Measurements from ENCODE around the gene TNFRSF18.

Gene TNFRSF18

DNA sequence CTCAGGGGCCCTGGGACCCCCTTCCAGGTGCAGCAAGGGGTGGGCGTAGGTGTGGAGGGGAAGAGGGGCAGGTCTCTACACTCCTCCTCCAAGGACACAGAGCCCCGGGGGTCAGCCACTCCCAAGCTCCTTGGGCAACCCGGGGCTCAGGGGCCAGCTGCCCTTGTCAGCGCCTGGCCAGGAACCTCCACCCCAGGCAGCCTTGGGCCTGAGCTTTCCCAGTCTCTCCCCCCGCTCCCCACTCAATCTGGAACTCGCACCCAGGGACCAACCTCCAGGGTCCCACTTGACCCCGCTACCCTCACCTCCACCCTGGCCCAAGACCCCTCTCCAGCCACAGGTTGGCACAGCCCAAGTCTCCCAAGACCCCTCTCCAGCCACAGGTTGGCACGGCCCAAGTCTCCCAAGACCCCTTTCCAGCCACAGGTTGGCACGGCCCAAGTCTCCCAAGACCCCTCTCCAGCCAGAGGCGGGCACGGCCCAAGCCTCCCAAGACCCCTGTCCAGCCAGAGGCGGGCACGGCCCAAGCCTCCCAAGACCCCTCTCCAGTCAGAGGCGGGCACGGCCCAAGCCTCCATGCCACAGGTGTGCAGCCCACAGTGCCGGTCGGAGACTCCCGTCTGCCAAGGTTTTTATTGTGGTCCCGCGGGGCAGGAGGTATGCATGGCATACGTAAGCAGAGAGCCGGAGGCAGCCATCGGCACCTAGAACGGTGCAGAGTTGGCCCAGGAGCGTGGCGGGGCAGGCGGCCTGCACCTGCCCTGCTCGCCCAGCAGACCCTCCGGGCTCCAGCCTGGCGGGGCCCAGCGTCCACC is 4.5 kb upstream of the TNFRSF18 start:
- no peak for DNase-seq

DNA sequence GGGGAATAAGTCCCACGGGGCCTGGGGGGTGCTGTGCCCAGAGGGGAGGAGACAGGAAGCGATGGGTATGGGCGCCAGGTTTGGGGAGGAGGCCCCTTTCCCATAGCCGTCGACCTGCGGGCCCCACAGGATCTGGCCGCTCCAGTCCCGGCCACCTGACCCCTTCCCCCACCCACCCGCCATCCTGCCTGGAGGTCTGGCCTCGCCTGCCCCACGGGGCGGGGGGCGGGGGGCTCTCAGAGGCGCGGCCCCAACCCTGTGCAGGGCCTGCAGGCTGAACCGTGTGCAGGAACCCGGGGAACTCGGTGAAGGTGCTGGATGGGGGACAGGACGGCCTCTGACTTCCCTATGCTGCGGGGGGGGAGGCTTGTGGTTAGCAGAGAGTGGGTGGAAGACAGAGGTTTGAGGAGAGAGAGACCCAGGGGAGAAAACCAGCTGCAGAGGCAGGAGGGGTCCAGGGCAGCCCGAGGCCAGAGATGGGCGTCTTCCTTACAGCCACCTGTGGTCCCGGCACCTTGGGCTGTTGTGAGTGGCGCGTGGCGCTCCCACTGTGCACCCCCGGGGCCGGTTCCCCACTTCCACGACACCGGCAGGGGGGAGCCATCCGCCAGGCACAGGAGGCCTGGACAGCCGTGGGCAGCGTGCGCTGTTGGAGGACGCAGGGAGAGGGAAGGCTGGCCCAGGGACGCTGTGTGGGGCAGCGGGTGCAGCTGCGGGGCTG is 2.5 kb upstream of the TNFRSF18 start:
- DNase-seq, result no peak

DNA sequence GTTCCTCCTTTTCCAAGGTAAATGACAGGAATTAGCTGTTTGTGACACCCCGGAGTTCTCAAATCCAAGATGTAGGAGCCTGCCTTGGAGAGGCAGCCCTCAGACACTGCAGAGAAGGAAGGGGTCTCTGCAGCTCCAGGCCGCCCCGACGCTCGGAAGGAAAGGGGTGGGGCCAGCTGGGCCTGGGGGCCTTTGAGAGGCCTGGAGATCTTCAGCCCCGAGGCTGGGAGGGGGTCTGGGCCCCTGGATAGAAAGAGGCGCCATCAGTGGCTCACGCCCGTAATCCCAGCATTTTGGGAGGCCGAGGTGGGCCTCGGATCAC is 1.1 kb upstream of the TNFRSF18 start:
- DNase-seq, result no peak

DNA sequence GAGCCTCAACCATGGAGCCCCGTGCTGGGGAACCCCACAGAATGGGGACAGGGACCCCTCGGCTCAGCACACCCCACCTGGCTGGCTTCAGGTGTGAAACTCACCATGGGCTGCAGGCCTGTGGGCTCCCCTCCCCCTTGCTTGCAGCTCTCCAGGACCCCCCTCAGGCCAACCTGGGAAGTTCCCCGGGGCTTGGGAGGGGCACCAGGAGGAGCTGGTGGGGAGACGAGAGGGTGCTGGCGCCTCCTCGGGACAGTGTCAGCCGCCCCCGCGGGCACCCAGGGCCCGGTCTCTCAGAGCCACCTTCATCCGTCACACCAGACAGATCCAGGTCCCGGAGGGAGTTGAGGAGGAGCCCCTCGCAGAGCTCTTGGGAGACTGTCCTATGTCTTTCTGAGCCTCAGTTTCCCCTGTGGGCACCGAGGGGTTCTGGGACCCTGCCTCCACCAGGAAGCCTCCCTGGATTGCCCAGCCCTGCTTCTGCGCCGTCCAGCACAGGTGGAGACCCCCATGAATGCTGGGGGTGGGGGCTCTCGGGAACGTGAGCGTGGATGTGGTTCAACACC is 657 bp upstream of the TNFRSF18 start:
- no peak for DNase-seq

DNA sequence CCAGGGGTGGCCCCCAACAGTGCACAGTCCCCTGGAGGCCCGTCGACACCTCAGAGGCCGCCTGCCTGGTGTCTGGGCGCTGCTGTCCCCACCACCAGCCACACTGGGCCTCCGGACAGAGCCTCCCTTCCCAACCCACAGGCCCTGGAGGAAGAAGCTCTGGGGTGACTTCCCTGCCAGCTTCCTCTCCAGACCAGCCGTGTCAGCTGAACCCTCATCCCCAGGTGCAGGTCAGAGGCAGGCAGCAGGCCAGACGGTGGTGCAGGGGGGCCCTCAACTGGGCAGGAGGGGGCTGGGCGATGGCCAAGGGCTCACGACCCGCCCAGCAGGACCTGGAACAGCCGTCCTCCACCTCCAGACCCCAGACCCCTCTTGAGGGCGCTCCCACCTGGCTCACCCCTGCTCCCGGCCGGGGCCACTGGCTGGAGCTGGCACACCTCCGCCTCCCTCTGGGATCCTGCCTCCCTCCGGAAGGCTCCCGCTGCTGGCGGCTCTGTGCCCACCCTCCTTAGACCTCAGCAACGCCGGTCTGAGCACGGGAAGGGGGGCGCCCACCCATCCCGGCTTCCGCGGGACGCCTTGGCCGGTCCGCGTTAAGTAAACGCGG is 520 bp downstream of the TNFRSF18 start:
- no peak for DNase-seq

DNA sequence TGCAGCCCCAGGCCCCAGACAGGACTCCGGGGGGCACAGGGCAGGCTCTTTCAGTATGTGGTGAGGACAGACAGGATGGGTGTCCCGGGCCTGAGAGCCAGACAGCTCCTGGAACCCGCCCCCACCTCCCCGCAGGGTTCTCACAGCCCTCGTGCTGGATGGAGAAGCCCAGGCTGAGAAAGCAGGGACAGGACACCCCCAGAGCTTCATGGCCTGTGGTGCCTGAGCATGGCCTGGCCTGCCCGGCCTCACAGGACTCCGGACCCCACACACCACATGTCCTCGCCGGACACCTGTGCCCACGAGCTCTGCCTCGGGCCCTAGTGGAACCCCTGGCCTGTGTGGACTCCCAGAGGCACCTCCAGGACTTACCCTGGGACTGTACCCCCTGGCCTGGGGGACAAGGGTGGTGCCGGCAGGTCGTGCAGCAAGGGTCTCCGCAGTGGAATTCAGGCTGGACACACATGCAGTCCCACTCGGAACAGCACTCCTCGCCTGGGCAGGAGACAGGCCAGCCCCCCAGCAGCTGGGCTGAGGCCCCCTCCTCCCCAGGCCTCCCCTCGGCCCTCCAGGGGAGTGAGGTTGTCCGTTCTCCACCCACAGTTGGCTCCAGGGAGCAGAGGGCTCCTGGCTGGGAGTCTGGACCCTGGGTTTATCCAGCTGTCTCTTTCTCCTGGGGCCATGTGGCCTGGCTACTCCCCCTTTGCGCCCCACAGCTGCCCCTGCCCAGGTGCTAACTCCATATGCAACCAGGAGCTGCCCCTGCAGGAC is 1.2 kb downstream of the TNFRSF18 start:
- DNase-seq, result no peak

DNA sequence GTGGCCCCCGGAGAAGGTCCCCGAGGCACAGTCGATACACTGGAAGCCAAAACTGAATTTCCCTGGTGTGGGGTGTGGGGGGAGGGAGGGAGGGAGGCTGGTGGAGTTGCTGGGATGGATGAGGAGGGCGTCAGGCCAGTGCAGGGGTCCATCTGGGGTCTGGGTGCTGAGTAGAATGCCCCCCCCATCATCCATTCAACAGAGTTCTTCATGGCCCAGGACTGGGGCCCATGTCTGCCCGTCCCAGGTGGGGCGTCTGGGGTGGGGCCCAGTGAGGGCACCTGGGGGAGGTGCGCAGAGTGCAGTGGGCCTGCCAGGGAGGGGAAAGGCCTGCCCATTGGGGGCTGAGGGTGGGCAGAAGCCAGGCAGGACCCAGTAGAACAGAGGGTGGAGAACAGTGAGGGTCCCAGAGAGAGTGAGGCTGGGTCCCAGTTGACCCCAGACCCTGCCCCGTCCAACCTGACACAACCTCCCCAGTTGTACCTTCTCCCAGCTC is 1.9 kb downstream of the TNFRSF18 start:
- DNase-seq, result no peak

DNA sequence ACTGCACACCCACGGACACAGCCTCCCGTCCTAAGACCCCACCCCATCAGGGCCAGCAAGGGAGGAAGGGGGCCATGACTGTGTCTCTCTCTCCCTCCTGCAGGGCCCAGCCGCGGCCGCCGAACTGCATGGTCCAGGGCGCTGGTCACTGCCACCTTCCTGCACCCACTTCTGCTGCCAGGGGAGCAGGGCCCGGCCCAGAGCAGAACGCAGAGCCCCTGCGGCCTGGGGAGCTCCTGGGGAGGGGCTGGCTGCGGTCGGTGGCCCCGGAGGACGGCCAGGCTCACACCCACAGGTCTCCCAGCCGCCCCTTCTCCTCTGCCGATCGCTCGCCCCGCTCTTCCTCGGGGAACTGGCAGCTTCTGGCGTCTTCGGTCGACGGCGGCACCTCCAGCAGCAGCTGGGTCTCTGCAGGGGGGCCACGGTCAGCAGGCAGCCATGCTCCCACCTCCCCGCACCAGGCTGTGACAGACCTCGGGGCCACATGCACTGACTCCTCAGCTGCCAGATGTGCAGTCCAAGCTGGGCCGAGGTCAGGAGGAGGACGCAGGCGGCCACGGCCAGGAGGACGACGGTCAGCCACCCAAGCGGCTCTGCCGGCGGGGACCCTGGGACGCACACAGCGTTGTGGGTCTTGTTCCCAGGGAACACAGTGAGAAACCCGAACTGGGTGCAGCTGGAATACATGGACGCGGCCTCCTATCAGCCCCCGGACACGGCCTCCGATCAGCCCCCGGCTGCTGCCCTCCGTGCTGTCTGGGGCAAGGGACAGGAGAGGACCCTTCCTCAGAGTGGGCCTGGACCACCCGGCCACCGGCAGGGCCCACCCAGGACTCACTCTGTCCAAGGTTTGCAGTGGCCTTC is 2.6 kb downstream of the TNFRSF18 start:
- no peak for DNase-seq

DNA sequence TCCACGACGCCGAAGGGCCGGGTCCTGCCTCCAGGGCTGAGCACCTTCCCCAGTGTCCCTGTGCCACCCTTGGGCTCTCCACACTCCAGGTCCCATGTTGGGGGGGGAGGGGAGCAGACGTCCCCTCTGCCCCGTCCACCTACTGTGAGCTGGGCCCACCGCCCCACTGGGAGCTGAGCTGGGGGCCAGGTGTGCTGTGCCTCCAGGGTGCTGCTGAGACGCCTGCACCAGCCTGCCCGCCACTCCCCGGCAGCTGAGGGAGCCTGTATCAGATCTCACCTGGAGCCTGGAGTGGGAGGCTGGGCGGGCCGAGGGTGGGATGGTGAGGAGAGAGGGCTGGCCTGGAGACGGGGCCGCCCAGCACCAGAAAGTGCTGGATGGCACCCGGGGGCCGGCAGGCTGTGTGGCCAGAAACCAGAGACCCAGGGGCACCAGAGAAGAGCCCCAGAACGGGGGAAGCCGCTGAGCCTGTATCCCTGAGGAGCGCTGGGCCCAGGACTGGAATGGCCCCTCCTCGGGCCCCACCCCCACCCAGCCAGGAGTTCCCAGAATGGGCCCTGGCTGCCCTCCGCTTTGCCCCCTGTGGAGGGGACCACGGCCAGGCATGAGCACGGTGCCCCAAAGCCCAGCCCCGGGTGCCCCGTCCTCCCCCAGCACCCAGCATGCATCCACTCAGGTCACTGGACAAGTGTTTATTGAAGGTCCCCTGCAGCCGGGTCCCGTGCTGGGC is 3.4 kb downstream of the TNFRSF18 start:
- no peak for DNase-seq

DNA sequence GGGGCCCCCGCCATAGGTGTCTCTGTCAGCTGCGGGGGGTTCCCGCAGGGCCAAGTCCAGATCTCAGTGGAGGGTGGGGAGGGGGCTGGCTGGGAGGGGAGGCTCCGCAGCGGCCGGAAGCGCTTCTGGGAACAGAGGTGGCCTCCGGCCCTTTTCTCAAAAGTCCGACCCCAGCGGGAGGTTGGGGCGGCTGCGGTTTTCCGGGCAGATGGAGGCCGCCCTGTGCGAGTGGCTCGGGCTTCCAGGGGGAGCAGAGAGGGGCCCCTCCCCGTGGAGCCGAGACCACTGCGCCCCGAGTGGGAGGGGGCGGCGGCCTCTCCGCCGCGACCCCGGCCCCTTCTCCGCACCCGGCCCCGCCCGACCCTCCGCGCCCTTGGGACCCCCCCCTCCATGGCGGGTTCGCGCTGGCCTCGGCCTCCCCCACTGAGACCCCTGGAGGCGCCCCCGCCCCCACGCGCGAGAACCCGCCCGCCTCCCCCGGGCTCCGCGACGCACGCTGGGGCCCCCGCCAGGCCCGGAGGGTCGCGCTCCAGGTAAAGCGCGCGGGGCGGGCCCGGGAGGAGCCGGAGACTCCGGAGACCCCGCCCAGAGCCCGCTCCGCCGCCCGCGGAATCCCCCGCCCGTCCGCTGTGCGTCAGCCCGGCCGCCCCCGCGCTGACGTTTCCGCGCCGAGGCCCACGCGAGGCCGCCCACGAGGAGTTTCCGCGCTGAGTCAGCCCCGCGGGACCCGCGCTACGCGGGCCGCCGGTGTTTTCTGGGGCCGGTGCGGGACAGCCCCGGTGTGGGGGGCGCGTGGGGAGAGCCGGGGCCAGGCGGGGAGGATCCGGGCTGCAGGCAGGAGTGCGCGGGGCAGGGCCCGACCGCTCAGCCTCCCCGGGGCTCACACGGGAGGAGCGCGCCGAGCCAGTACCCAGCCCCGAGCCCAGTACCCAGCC is 5.2 kb downstream of the TNFRSF18 start:
- DNase-seq, result peak; percentile 63

DNA sequence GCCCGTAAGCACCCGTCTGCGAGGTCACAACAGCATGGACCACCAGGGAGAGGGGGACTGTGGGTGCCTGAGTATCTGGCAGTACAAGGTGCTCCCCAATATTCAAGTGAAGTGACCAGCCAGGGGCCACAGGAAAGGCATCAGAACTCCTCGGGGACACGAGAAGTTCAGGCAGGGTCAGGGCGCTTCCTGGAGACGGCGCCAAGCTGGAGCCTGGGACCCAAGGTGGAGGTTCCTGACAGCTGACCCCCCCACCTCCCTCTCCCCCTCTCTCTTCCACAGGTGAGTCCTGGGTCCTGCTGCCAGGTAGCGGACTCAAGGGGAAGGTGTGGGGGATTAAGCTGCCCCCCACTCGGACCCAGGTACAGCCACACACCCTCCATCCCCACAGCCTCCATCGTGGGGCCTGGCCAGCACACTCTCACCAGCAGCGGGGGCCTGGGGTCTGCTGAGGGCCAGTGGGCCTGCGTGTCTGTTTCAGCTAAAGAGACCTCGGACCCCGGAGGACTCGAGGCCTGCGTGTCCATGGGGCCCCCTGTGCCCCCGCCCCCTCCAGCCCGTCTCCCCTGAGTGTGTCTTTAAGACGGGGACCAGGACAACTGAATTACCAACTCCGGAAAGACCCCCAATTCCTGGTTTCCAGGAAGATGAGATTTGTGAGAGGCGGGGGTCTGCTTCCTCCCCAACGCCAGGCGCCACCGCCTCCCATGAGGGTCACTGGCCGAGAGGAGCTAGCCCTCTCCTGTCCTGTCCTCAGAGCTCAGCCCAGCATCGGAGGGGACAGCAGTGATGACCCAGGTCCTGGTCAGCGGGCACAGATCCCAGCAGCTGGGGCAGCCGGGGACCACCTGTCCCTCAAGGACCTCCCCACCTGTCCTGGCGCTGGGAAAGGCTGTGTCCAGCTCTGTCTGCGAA is 6.2 kb downstream of the TNFRSF18 start:
- DNase-seq, result no peak

DNA sequence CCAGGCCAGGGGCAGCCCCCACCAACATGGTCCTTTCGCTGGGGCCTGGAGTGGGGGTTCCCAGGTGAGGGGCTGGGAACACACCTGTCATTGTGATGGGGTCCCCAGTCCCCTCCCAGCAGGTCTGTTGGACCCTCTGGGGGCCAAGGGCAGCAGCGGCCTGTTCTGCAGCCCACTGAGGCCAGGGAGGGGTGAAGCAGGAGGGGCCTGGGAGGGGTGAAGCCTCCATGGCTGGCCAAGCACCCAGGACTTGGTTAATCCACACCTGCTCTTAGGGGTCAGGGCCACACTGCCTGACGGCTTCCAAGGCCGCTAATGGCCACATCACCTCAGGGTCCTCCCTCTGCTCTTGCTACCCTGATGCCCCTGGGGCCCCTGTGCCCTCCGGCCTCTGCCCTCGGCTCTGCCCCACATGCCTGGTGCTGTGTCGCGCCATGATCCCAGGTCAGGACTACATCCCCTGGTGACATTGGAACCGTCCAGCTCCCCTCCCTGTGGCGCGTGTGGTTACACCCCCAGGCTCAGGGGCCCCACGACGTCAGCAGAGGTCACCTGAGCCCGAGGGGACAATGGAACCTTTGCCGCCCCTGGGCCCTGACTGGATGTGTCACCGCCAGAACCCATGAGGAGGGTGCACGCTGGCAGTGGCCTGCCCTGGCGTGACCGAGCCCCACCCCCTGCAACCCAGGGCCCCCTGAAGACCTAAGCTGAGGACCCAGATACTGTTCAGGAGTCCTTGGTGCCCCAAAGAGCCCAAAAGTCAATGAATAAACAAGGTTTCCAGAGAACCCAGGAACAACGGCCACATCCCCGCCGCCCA is 7.0 kb downstream of the TNFRSF18 start:
- DNase-seq, result no peak

DNA sequence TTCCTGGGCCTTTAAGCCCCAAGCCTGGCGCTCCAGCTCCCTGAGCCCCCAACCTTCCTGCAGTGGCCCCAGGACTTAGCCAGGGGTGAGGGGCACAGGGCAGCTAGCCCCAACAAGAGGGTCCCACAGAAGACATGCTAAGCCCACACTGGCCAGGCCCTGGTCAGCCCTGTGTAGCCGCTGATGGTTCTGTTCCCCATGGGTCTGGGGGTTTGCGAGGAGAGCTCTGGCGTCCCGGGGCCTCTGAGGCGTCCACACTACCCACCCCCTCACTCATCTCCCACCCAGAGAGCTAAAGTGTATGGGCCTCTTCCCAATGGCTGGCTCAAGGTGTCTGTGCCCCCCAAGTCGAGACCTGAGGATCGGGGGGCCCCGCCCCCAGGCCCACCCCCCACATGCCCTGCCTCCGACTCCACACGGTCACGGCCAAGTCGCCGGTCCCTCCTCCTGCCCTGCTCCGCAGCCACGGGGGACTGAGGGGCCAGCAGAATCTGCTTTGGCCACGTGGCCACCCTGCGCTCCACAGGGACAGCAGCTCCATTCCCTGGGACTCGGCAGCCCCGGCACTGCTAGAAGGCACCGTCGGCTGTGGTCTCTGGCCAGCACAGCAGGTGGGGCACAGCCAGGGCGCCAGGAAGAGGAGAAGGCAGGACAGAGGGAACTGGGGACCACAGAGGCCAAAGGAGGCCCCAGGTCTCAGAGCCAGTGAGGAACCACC is 7.8 kb downstream of the TNFRSF18 start:
- no peak for DNase-seq

DNA sequence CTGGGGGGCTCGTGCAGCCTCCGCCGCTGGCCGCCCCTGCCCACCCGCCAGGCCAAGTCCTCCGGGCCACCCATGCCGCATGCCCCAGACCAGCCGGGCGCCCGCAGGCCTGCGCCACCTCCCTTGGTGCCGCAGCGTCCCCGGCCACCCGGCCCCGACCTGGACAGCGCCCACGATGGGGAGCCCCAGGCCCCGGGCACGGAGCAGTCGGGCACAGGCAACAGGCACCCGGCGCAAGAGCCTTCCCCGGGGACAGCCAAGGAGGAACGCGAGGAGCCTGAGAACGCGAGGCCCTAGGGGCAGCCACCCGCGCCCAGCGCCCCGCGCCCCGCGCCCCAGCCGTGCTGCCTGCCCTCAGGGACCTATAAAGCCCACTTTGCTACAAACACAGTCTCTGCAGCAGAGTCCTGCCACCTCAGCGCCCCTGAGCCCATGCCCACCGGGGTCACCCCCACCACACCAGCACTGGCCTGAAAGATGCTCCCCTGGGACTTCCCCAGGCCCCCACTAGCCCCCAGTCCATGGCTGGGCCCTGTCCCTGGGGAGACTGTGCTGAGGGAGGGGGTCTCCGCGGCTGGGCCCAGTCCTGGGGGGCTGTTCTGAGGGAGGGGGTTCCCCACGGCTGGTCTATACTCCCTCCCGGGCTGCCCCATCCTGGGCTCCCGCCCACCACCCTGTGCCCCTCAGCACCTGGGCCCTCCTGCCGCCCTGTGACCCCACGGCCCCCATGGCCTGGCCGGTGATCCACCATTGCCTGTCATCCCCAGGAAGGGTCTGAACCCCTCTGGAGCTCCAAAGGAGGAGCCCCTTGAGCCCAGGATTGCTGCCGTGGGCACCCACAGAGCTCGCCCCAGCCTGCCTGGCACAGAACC is 8.6 kb downstream of the TNFRSF18 start:
- no peak for DNase-seq

DNA sequence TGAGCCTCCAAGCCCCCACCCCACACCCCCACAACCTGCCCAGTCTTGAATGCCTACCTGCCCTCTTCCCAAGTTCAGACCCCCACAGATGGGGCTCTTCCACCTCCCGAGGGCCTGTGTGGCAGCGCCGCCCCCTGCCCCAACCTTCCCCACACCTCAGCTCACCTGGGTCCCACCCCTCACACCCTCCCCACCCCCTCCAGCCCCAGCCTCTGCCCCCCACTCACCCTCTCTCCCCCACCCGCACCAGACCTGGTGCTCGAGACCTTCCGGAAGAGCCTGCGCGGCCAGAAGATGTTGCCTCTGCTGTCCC is 9.2 kb downstream of the TNFRSF18 start:
- DNase-seq, result no peak

DNA sequence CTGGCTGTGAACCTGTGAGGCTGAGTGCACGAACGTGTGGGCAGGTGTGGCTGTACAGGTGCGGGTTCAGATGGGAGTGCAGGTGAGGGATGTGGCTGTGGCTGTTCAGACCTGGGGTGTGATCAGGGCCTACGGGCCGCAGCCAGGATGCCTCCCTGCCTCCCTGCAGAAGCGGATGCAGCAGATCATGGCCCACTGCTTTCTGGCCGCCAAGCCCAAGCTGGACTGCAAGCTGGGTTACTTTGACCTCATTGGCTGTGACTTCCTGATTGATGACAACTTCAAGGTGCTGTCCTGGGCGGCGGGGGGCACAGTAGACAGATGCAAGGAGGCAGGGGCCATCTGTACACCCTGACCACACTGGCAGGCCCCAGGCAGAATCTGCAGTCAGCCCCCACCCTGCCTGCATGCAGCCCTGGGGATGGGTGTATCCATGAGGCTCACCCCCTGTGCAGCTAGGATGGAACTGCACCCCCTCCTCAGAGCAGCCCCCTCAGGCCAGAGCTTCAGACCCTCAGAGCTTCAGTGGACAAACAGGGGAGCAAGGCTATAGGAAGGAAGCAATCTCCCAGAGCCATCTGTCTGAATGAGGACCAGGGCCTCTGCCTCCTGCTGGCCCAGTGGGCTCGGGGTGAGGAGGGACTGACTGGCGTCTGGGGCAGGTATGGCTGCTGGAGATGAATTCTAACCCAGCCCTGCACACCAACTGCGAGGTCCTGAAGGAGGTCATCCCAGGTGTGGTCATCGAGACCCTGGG is 9.8 kb downstream of the TNFRSF18 start:
- DNase-seq, result no peak

All from NCI-H226 (cell line).